ENCODE data around the gene GRAP2.

Gene GRAP2

DNA sequence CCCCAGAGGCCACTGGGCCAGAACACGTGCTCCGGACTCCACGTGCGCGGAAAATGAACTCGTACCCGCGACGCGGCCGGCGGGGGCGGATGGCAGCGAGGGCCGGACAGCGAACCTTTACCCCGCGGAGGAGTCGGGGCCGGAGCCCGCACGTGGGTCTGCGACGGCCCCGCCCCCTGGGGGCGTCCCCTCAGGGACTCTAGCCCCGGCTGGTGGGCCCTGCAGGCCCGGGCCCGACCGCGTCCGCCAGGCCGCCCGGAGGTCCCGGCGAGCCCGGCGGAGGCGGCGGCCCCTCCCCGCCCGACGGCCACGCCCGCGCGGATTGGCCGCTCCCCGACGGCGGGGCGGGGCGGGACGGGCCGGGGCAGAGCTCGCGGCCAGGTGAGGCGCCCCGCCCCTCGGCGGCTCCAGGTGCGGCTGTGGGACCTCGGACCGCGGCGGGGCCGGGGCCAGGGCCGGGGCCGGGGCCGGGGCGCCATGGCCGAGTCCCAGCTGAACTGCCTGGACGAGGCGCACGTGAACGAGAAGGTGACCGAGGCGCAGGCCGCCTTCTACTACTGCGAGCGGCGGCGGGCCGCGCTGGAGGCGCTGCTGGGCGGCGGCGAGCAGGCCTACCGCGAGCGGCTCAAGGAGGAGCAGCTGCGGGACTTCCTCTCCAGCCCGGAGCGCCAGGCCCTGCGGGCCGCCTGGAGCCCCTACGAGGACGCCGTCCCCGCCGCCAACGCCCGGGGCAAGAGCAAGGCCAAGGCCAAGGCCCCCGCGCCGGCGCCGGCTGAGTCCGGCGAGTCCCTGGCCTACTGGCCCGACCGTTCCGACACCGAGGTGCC, 93.9 kb downstream of the GRAP2 start, which contains the start of gene FAM83F:
TSS of gene FAM83F (plus strand) at position 389 of the 827 bp plus-strand sequence. CDS start at position 478, 89 bp downstream.
- DNase-seq (ENCODE audit: low read depth) = no peak

DNA sequence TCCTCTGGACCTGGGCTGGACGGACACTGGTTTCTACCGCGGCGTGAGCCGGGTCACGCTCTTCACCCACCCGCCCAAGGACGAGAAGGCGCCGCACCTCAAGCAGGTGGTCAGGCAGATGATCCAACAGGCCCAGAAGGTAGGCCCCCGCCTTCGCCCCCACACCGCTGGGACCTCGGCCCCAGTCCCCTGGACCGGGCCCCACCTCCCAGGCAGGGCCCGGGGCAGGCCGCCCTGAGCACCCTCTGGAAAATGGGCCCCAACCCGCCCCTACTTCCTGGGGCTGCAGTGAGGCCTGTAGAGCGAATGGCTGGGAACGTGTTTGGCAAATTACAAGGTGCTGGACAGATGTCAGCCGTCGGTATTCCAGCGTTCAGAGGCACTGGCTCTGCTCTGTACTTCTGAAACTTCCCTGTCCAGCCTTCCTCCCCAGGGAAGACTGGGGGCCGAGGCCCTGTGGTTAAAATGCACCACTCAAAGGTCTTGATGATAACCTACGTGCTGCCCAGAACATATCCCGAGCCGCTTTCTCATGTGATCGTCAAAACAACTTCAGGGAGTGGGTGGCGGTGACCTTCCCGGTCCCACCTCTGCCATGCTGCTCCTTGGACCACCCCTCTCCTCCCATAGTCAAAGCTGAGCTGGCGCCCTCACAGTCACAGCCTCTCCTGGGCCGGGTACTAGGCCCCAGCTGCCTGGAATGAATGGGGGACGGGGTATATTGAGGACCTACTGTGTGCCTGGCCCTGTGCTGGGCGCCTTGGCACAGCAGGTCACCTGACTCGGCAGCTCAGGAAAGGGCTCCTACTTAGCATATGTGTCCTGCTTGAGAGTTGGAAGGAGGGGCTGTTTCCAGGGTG, 94.7 kb downstream of the GRAP2 start:
- no peak for DNase-seq (ENCODE audit: low read depth)

DNA sequence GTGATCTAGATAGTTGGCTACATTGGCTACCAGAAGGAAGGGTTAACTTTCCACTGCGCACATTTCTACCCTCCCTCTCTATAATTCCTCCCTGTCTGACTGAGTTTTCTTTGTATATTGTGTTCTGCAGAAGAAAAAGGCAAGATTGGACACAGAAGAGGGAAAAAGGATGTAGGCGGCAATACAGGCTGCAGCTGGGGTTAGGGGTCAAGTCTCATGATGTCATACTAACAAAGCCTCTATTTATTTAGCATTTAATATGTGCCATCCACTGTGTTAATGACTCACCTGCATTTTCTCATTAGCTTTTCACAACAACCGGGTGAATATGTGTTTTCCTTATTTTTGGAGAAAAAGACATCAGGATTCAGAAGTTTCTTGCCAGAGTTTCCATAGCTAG, 95.8 kb downstream of the GRAP2 start:
- no peak for DNase-seq (ENCODE audit: low read depth)

DNA sequence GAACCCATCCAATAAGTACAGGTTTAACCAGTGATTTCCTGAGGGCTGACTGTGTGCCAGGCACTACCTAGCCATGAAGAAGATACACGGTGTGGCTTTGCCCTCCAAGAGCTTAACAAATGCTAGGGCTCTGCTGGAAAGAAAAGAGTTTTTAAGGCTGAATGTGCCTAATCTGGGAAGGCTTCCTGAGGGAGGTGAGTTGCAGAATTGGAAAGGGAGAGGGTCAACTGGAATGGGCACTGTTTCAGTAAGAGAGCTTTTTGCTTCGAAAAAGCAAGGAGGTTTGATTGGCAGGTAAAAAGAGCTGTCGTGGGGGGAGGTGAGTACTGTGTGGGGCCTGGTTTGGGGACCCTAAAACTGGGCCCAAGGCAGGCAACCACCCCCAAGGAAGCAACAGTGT, 96.5 kb downstream of the GRAP2 start:
- no peak for DNase-seq (ENCODE audit: low read depth)

DNA sequence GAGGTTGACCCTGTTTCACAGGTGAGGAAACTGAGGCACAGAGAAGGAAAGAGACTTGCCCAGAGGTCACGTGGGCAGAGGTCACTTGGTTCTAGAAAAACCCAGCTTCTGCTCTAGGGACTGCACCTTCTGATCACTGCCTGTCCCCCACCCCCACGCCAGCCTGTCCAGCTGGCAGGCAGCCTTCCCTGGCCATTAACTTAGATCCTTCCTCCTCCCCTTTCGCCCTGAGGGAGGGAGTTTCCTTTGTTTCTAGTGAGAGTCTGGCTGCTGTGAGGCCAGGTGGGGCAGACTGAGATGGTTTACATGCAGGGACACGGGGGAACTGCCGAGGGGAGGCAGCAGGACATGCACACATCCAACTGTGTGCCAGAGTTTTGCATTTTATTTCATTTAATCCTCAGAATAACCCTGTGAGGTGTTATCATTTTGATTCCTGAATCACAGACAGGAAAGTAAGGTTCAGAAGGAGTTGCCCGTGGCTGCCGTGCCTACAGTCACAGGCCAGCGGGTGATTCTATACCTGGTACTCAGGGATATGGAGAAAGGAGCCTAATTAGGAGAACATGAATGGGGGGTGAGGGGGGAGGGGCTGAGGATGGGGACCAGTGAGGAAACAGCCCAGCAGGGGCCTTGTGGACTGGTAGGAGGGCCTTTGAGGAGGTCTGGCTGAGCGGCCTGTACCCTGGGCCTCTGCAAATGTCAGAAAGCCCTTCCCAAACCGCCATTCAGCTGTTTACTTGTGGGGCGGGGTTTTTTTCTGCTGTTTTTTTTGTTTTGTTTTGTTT, 97.2 kb downstream of the GRAP2 start:
- no peak for DNase-seq (ENCODE audit: low read depth)

DNA sequence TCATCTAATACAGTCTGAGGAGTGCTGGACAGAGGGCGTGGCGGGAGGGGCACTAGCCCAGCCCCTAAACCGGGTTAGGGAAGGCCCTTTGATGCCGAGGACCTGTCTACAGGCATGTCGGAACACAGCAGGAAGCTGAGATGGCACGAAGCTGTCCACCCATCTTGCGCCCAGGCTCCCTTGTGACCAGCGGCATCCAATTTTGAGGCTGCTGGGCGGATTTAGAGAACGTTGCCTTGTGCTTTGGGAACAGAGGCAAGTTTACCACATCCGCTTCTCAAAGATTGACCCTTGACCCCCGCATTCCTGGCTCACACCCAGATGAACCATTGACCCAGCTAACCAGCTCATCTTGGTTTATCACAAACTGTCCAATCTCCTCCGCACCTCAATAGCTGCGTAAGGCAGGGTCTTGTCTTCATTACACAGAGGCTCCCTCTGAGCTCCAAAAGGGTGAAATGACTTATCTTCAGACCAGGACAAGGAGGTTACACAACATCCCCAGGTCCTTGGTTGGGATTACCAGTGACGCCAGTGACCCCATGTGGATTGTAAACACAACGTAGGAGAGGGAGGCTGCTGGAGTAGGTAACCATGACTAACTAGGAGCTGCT, 98.4 kb downstream of the GRAP2 start:
- no peak for DNase-seq (ENCODE audit: low read depth)

DNA sequence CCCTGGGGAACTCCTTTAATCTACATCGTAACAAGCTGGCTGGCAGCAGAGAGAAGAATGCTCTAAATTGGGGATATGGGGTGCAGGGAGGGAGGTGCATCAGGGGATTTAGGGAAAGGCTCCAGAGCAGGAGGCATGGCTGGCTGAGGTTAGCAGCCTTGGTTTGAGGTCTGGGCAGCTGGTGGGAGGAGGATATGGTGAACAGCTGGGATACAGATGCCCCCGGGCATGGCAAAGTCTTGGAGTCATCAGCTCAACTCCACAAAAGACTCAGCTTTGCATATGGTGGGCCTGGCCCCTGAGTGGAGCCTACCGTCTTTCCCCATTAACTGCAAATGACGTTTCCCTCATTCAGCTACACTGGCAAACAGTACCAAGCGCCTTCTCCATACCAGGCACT, 99.3 kb downstream of the GRAP2 start:
- no peak for DNase-seq (ENCODE audit: low read depth)

DNA sequence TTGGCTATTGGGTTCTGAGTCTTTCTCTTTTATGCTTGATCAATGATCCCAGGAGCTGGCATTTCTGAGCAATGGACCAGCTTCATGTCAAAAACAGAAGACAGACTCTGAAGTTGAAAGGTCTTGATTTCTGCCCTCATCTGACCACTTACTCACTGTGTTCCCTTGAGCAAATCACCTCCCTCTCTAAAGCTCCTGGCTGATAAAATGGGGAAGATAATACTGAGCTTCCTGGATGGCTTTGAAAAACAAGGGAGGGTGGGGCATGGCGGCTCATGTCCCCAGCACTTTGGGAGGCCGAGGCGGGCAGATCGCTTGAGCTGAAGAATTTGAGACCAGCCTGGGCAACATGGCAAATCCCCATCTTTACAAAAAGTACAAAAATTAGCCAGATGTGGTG, 100.2 kb downstream of the GRAP2 start:
- no peak for DNase-seq (ENCODE audit: low read depth)

DNA sequence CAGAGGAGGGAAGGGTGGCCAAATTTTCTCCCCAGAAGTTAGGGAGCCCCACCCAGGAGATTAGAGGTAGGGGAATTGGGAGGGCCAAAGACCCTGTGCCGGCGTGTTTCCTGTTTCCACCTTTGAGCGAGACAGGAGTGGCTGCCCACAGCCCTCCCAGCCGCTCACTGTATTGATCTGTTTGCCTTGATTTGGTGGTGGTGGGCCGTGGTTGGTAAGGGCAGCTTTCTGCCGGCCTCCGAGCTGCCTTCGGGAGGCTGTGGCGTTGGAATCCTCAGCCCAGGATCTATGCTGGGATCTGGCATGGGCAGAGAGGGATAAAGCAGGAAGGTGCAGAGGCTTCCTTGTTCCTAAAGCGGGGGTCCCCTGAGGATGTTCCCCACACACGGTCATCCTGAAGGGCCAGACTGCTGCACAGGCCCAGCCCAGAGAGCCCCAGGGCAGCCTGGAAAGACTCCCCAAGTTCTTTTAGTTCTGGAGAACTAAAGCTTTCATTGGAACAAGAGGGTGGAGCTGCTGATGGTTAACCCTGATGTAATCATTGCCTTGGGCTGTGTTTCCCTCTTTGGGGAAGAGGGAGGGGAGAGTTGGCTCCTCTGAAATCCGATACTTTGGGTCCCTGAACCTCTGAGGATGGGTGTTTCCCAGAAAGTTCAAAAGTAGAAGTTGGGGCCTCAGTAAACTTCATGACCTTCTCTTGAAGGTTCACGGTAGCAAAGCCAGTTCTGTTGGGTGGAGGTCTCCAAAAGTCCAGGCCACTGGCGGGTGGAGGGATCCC, 101.1 kb downstream of the GRAP2 start:
- no peak for DNase-seq (ENCODE audit: low read depth)

DNA sequence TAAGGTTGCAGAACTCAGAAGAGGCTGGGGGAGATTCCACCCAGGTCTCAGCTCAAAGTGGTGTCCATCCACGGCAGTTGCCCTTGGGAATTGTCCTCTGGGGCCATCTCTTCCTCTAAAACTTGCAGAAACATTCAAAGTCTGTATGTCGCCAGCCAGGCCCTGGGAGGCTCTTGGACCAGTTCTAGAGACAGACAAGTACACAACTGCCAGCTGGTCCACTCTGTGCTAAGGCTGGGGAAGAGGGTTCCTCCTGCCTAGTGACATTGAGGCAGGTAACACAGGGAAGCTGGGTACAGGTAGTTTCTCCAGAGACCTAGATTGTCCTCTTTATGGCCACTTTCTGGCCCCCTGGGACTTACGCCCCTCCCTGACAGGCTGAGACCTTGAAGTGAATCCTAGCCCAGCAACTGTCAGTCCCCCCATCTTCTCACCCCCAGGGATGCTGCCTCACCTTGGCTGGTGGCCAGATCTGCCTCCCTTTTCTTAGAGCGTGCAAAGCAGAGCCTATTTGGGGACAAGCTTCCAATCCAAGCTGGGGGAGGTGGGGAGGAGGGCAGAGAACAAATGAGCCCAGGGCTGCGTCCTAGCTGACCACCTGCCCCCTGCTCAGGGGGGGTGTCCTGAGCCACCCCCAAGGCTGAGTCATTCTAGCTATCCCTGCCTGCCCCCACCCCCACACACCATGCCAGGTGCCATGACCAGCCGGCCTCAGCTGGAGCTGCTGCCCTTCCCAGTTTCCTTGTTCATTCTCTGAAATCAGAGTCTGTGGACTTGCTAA, 102.2 kb downstream of the GRAP2 start:
- no peak for DNase-seq (ENCODE audit: low read depth)

DNA sequence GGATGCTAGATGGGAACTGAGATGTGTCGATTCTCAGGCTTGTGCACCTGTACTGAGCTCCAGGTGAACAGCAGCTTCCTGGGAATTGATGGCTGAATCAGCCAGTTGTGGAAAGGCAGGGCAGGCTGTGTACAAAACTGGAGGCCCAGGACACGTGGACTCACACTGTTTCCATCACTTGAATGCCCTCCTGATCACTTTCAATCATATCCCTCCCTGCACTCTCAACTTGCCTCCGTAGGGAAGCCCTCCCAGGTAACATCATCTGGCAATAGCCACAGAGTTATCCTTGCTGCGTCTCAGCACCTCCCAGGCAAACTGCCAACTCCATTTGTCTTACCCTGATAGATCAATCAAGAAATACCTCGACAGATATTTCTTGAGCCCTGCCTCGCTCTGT, 104.0 kb downstream of the GRAP2 start:
- no peak for DNase-seq (ENCODE audit: low read depth)

DNA sequence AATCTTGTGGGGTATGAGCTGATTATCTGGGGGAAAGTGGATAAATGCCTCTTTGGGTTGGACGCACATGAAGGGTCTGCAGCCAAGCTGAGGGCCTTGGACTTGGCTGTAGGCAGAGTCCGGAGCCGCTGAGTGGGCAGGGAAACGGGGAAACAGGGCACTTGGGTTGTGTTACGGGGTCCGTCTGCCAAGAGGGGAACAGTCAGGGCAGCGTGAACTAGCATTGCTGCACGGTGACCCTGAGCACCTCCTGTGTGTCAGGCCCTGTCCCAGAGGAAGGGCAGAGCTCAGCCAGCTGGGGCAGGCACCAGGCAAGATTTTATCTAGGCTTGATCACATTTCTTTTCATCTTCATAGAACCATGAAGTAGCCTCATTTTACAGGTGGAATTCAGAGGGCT, 105.8 kb downstream of the GRAP2 start:
- DNase-seq (ENCODE audit: low read depth) = no peak

DNA sequence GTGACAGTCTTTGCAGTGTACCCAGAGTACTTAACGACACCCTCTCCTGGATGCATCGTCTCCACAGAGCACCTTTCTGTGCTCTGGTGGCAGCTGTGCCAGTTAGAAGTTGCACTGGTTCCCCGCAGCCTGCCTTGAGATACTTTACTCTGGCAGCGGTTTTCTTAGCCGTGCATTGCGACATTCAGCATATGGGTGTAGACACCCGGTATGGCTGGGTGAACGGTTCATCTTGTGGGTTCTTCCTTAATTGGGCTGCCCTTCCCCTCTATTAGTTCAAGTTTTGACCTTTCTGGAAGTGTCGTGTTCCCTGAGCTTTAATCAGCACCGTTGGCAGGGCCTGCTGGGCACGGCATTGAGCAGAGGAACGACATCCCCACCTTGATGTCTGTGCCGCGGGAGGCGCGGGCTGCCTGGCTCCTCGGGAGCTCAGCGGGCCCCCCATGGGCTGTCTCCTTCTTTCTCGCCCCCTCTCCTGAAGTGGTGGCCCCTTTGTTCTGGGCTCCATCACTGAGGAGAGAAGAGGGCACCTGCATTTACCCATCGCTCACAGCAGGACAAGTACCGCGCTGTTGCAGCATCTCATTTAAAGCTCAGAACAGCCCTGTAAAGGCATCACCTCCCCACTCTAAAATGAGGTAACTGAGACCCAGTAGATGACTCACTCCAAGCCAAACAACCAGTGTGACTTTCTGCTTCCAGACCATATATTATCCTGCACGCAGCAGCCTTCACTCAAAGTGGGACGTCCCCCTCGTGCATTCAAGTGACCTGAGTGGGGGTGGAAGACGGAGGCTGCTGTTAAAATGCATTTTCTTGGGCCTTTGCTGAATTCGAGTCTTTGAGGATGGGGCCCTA, 107.2 kb downstream of the GRAP2 start:
- DNase-seq (ENCODE audit: low read depth) = no peak

DNA sequence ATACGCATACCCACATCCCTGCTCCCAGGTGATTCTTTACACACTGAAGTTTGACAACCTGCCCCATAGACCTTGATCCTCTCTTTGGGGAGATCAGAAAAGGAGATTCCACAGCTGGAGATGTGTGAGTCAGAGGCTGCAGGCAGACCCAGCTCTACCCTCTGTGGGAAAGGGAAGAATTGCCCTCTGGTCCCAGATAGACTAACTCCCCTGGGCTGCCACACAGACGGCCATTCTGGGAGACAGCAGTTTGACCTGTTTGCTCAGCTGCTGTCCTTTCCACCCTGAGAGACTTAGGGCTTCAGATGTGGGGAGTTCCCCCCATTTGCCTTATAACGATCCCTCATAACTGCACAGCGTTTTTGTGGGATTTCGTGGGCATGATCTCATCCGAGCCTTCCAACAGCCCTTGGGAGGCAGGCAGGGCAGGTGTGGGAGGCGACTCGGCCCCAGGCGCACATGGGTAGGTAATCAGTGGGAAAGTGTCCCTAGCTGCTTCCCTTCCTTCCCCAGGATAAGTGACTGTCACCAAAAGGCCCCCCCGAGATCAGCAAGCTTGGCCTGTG, 107.9 kb downstream of the GRAP2 start:
- DNase-seq (ENCODE audit: low read depth) = no peak

DNA sequence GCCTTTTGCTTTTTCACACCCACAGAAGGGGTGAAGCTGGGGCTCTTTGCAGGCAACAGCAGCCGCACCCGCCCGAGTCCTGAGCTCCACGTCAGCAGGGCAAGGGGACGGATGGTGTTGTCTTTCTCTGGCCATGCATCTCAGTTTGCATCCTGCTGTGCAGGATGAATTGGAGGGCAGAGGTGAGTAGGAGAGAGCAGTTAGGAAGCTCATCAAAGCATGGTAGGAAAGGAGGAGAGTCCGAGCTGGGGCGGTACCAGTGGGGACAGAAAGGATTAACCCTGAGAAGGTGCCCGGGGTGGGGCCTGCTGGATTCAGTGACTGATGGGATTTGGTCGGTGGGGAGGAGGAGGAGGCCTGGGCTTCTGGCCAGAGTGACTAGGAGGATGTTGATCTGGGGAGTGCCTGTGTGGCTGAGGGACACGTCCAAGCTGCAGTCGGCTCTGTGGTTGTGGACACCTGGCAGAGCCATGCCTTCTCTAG, 108.4 kb downstream of the GRAP2 start:
- no peak for DNase-seq (ENCODE audit: low read depth)

DNA sequence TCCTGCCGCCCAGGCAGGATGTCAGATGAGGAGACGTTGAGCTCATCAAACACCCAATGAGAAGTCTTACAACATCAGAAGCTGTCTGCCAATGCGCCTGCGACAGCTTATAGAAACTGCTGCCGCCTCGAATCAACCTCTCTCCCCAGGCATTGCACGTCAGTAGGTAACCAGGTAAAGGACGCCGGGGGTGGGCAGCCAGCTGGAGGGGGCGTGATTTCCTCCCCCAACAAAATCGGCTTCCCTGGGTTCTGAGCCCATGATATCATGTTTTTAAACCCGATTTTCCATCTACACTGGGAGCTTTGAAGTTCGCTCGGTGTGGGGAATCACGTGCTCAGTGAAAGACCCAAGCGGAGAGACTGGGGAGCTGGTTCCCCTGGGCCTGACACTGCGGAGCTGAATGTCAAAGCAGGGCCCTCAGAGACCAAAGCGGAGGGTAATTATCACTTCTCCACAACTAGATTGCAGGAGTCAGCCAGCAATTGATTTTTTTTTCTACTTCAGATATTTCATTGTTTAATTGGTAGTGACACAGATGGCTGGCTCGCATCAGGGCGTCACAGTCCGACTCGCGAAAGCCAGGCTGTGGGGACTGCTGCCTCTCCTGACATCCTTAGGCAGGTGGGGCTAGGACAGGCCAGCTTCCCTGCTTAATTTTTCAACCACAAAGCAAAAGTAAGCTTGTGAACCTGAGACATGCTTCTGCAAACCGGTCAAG, 109.2 kb downstream of the GRAP2 start:
- peak; percentile 22 for DNase-seq (ENCODE audit: low read depth)

DNA sequence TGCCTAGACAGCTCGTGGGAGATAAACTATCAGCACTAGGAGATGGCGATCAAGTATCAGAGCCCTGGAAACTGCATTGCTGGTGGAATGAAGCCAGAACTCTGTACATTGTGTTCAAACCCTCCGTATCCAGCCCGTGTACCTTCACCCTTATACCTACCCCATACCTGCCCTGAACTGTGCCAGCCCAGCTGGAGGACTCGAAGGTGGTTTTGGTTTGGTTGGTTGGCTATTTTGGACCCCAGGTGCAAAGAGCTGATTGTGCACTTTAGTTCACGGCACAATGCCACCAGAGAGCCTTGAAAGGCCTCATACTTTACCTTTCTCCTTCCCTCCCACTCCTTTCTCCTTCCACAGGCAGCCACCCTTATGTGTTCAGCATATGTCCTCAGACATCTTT, 109.9 kb downstream of the GRAP2 start:
- DNase-seq (ENCODE audit: low read depth) = no peak

DNA sequence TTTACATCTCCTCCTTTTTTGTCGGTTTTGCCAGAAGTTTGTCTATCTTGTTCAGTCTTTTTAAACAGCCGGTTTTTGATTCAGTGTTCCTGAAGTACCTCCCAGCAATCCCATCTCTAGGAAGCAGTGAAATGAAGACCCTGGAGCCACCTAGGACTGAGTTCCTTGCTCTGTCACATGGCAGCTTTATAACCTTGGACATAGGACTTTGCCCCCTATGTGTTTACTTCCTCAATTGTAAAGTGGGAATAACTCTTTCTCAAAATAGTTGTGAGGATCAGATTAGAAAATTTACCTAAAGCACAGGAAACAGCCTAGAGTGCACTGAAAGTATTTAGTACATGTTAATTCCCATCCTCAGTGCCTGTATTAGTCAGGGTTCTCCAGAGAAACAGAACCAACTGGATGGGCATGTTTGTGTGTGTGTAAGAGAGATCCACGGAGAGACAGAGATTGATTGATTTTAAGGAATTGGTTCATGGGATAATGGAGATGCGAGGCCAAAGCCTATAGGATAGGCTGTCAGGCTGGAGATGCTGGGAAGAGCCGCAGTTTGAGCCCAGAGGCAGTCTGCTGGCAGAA, 113.9 kb downstream of the GRAP2 start:
- no peak for DNase-seq (ENCODE audit: low read depth)
